Activated naive CD4-positive, alpha-beta T cell treated with anti-CD3 and anti-CD28 coated beads, Interleukin-2, amount 50 U/mL, for 16 hours (primary cell): ENCODE data around the gene VSTM2B.

Experiments
- DNase-seq: peaks from one replicate; pipeline ENCODE4 v3.0.0-alpha.2; 2020

VSTM2B gene

DNA sequence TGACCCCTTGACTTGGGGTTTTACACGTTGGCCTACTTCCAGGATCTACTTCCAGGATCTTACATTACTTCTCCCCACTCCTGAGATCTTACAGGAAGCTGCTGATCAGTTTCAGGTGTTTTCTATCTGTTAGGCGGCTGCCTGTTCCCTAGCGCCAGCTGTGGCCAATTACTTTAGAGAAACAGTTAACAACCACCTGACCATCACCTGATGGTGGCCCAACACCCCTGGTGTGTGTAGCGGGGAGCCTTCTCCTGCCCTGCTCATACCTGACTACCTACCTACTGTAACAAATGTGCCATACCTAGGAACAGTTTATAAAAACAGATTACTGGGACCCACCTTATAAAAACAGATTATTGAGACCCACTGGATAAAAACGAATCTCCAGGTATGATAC is 77.5 kb downstream of the VSTM2B start:
- no peak for DNase-seq

DNA sequence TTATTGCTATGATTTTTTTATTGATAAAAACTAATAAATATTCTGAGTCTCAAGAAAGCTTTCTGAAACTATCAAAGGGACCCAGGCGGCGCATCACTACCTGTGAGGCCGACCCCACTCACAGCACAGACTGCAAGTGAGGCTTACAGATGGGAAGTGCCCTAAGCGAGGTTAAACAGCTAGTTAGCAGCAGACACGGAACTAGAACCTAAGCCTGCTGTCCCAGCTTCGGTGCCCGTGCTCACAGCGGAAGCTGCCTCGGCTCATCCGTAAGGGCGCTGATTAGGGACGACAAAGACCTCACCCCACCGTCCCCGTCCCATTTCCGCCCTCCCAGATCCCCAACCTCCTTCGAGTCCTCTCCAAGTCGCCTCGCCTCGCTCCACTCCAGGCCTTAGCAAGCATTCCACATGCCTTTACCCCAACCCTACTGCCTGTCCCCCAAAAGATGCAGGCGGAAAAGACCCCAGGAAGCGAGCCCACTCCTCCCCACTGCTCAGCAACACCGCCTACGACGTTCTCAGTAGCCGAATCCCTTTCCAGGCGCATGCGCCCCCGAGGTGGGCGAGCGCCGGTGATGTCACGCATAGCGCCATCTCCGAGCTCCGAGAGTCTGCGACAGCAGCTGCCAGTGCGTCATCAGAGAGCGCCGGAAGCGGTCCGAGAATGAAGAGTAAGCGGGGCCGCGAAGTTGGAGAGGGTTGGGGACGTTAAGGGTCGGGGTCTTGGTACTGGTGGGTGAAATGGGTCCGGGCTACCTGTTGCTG is 80.0 kb downstream of the VSTM2B start, which contains the start of gene POP4:
Gene POP4, plus strand, starts transcription at position 631 of the 767 bp plus-strand sequence. Its CDS starts 36 bp downstream, at position 667.
- DNase-seq, result peak; percentile 98

- DNase-seq, result no peak
Measured at GRCh38 chr19:29606420-29606747, 80.6 kb downstream of the VSTM2B start.

- DNase-seq, result no peak
Measured at GRCh38 chr19:29609636-29610035, 83.8 kb downstream of the VSTM2B start.

- DNase-seq, result no peak
Measured at GRCh38 chr19:29610213-29610573, 84.4 kb downstream of the VSTM2B start.

- DNase-seq, result peak; percentile 83
Measured at GRCh38 chr19:29610574-29611271, 84.9 kb downstream of the VSTM2B start.

DNA sequence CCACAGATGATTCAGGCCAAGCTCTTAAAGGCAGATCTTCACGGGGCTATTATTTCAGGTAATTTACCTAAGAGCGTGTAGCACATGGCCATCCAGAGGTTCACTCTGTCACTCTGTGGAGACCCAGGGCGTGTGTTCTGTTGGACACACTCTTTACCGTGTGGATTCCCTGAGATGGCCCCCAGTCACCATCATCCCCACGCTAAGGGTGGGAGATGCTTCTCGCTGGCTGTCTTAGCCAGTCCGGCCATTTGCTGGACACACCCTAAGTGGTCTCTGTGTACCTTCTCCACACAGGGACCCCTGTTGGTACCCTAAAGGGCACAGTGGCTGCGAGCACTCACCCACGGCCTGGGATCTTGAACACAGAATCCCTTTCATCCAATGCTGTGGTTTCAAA is 86.3 kb downstream of the VSTM2B start:
- no peak for DNase-seq

- DNase-seq, result no peak
Measured at GRCh38 chr19:29612801-29613595, 87.2 kb downstream of the VSTM2B start.

DNA sequence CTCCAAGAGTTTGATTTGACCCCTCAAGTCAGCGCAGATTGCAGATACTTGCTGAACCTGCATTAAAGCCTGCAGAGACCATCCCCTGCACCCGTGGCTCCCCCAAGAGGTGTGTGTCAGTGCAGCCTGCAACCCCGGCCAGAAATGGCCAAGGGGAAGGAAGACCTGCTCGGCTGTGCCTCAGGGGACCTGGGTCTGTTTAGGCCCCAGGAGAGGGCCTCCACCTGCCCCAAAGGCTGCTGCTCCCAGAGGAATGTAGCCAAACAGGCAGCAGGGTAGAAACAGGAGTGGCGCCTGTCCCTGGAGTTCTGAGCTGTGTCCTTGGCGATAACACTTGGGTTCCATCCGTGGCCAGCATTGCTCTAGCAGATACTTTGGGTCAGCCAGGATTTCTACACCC is 88.3 kb downstream of the VSTM2B start:
- no peak for DNase-seq
